ENCODE data around the gene RALGDS. TPM values are rescaled to one million over a fixed set of nuclear protein-coding genes. Genes with fewer than 3 reads are reported as not detected.

RALGDS gene
- total RNA-seq, 1 experiment from 2014 or later: 40.1 TPM

GRCh38 chr9:133129001-133129795, 8.2 kb upstream of the RALGDS start:
- ChIA-PET POLR2A (ENCODE audit: low non-redundant PET) (no interaction called here), CTCF (no interaction called here)
- DNase-seq (ENCODE audit: low spot score): no peak
- no peaks in the 10 kb centered on the region for H3K36me3 ChIP-seq (ENCODE audit: insufficient read depth, low read length, poor library complexity, severe bottlenecking)
- H3K4me1 ChIP-seq (ENCODE audit: insufficient read depth, low read length, poor library complexity, severe bottlenecking): no peaks in the 10 kb centered on the region
- TF ChIP-seq CTCF (conservative IDR thresholded peaks at IDR 0.05; ENCODE audit: low read depth, low read length): no peak
- H3K27ac ChIP-seq (ENCODE audit: low read depth, low read length, poor library complexity, severe bottlenecking): no peak overlapping the region
- no peaks in the 10 kb centered on the region for H3K27me3 ChIP-seq (replicated peaks; ENCODE audit: insufficient read depth, low read depth, low read length, poor library complexity)
- no peaks in the 10 kb centered on the region for H3K9me3 ChIP-seq (ENCODE audit: low read depth, low read length, poor library complexity, severe bottlenecking)
- no TSS peak for BruUV-seq (replicated peaks)
- no peak overlapping the region for H3K4me3 ChIP-seq (ENCODE audit: low read depth, low read length, poor library complexity, severe bottlenecking)
- intact Hi-C loops (cut with micrococcal nuclease; ENCODE audit: unreplicated experiment): loop anchor here (10.0 kb wide), 1 partner anchor 936 kb away; the partner anchor contains the start of gene BRD3

- Histone ChIP-seq H3K36me3 (ENCODE audit: insufficient read depth, low read length, poor library complexity, severe bottlenecking) (no peaks in the 10 kb centered on the region), H3K27me3 (replicated peaks; ENCODE audit: insufficient read depth, low read depth, low read length, poor library complexity) (no peaks in the 10 kb centered on the region), H3K4me1 (ENCODE audit: insufficient read depth, low read length, poor library complexity, severe bottlenecking) (no peaks in the 10 kb centered on the region), H3K9me3 (ENCODE audit: low read depth, low read length, poor library complexity, severe bottlenecking) (no peaks in the 10 kb centered on the region), H3K4me3 (ENCODE audit: low read depth, low read length, poor library complexity, severe bottlenecking) (no peak overlapping the region), H3K27ac (ENCODE audit: low read depth, low read length, poor library complexity, severe bottlenecking) (no peak overlapping the region)
- BruUV-seq (replicated peaks): no TSS peak
- TF ChIP-seq EZH2 (IDR thresholded peaks at IDR 0.05; ENCODE audit: borderline replicate concordance, low read depth, low read length, poor library complexity, severe bottlenecking) (no peak), CTCF (conservative IDR thresholded peaks at IDR 0.05; ENCODE audit: low read depth, low read length) (no peak)
- ChIA-PET POLR2A (ENCODE audit: low non-redundant PET) (no interaction called here), CTCF (no interaction called here)
- intact Hi-C loops (cut with micrococcal nuclease; ENCODE audit: unreplicated experiment): loop anchor here (10.0 kb wide), 1 partner anchor 937 kb away; the partner anchor contains the start of gene BRD3
- no peak for DNase-seq (ENCODE audit: low spot score)
Measured at GRCh38 chr9:133128152-133128551, 7.1 kb upstream of the RALGDS start.

- H3K4me3 ChIP-seq (ENCODE audit: low read depth, low read length, poor library complexity, severe bottlenecking): no peak overlapping the region
- H3K27ac ChIP-seq (ENCODE audit: low read depth, low read length, poor library complexity, severe bottlenecking): no peak overlapping the region
- no TSS peak for BruUV-seq (replicated peaks)
- no peak for TF ChIP-seq CTCF (conservative IDR thresholded peaks at IDR 0.05; ENCODE audit: low read depth, low read length)
- TF ChIP-seq EZH2 (IDR thresholded peaks at IDR 0.05; ENCODE audit: borderline replicate concordance, low read depth, low read length, poor library complexity, severe bottlenecking): no peak
- no peaks in the 10 kb centered on the region for H3K27me3 ChIP-seq (replicated peaks; ENCODE audit: insufficient read depth, low read depth, low read length, poor library complexity)
- intact Hi-C loops (cut with micrococcal nuclease; ENCODE audit: unreplicated experiment): loop anchor here (10.0 kb wide), 1 partner anchor 937 kb away; the partner anchor contains the start of gene BRD3
- DNase-seq (ENCODE audit: low spot score): no peak
- ChIA-PET CTCF (no interaction called here), POLR2A (ENCODE audit: low non-redundant PET) (no interaction called here)
- no peaks in the 10 kb centered on the region for H3K9me3 ChIP-seq (ENCODE audit: low read depth, low read length, poor library complexity, severe bottlenecking)
- H3K4me1 ChIP-seq (ENCODE audit: insufficient read depth, low read length, poor library complexity, severe bottlenecking): no peaks in the 10 kb centered on the region
- no peaks in the 10 kb centered on the region for H3K36me3 ChIP-seq (ENCODE audit: insufficient read depth, low read length, poor library complexity, severe bottlenecking)
Measured at GRCh38 chr9:133127340-133127981, 6.4 kb upstream of the RALGDS start.

Data from A673 (cell line).